ENCODE results near the gene DCAF4. TPM values are rescaled to one million over a fixed set of nuclear protein-coding genes. Genes with fewer than 3 reads are reported as not detected.

The DCAF4 gene
- total RNA-seq, 1 experiment from 2014 or later: 20.0 TPM

DNA sequence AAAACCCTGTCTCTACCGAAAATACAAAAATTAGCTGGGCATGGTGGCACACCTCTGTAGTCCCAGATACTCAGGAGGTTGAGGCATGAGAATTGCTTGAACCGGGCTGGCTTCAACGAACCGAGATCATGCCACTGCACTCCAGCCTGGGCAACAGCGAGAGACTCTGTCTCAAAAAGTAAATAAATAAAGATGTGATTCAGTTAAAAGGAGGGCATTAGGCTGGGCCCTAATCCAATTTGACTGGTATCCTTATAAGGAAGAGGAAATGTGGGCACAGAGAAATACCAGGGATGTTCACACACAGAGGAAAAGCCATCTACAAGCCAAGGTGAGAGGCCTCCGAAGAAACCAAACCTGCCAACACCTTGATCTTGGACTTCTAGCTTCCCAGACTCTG, 10.1 kb upstream of the DCAF4 start:
- Histone ChIP-seq H4K20me1 (ENCODE audit: insufficient read depth) (no peaks in the 10 kb centered on the region), H3K9me3 (ENCODE audit: insufficient read depth, low read depth) (no peaks in the 10 kb centered on the region), H3K36me3 (ENCODE audit: low read depth) (no peaks in the 10 kb centered on the region), H2AFZ (no peak overlapping the region), H3K9me2 (ENCODE audit: insufficient read depth) (no peaks in the 10 kb centered on the region), H3K27ac (no peak overlapping the region), H3K4me3 (no peak overlapping the region), H3K79me2 (ENCODE audit: low read depth) (no peaks in the 10 kb centered on the region), H3K27me3 (ENCODE audit: insufficient read depth, low read depth) (0 out of 2 replicates have a peak, but pooled peaks cover 21% of the 10 kb centered on the region), H3K4me1 (replicated peaks; ENCODE audit: insufficient read depth) (no peaks in the 10 kb centered on the region), H3F3A (ENCODE audit: insufficient read depth, low read depth) (no peaks in the 10 kb centered on the region), H3K4me2 (no peak overlapping the region)
- no TSS peak for BruUV-seq (replicated peaks)
- ChIA-PET POLR2A (ENCODE audit: unreplicated experiment) (no interaction called here), CTCF (no interaction called here)
- intact Hi-C loops (cut with micrococcal nuclease; ENCODE audit: unreplicated experiment): no loop called here
- no peak for DNase-seq
- TF ChIP-seq EZH2 (IDR thresholded peaks at IDR 0.05; ENCODE audit: low read depth): no peak
- TF ChIP-seq, protein P1, sequence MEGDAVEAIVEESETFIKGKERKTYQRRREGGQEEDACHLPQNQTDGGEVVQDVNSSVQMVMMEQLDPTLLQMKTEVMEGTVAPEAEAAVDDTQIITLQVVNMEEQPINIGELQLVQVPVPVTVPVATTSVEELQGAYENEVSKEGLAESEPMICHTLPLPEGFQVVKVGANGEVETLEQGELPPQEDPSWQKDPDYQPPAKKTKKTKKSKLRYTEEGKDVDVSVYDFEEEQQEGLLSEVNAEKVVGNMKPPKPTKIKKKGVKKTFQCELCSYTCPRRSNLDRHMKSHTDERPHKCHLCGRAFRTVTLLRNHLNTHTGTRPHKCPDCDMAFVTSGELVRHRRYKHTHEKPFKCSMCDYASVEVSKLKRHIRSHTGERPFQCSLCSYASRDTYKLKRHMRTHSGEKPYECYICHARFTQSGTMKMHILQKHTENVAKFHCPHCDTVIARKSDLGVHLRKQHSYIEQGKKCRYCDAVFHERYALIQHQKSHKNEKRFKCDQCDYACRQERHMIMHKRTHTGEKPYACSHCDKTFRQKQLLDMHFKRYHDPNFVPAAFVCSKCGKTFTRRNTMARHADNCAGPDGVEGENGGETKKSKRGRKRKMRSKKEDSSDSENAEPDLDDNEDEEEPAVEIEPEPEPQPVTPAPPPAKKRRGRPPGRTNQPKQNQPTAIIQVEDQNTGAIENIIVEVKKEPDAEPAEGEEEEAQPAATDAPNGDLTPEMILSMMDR (conservative IDR thresholded peaks at IDR 0.05): no peak

DNA sequence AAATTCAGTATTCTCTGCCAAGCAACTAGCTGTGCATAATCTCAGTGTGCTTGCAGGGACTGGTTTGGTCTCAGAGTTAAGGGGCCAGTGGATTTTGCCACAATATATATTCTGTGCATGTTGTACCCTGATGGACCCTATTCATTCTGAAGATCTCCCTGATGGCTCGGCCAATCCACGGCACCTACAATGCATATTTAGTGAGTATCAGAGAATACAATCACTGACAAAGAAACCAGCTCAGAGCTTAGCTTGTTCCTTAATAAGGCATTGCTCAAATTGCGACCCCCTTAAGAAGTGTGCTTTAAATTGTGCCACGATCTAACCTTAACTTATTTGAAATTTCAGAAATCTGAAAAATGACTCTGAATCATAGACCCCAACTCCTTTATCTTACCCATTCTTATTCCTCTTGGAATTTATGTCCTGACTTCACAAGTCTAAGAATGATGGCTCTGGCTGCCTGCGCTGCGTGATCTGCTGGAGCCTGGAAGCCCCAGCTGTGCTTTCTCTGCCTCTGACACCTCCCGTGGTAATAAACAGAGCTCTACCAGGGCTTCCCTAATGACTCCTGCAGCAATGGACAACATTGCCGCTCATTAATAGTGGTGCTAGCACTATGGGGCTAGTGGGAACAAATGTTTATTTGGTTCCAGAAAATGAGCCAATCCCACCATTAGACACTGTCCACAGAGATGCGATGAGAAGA, 9.0 kb upstream of the DCAF4 start:
- no peaks in the 10 kb centered on the region for H4K20me1 ChIP-seq (ENCODE audit: insufficient read depth)
- intact Hi-C loops (cut with micrococcal nuclease; ENCODE audit: unreplicated experiment): no loop called here
- no peaks in the 10 kb centered on the region for H3K9me3 ChIP-seq (ENCODE audit: insufficient read depth, low read depth)
- H3K79me2 ChIP-seq (ENCODE audit: low read depth): no peaks in the 10 kb centered on the region
- CTCF ChIA-PET: no interaction called here
- H2AFZ ChIP-seq: no peak overlapping the region
- no peaks in the 10 kb centered on the region for H3K4me1 ChIP-seq (replicated peaks; ENCODE audit: insufficient read depth)
- H3K27me3 ChIP-seq (ENCODE audit: insufficient read depth, low read depth): 0 out of 2 replicates have a peak, but pooled peaks cover 21% of the 10 kb centered on the region
- no peak for DNase-seq
- no peak overlapping the region for H3K4me3 ChIP-seq
- H3K4me2 ChIP-seq: no peak overlapping the region
- no peaks in the 10 kb centered on the region for H3F3A ChIP-seq (ENCODE audit: insufficient read depth, low read depth)
- no peaks in the 10 kb centered on the region for H3K9me2 ChIP-seq (ENCODE audit: insufficient read depth)
- no peaks in the 10 kb centered on the region for H3K36me3 ChIP-seq (ENCODE audit: low read depth)
- H3K27ac ChIP-seq: no peak overlapping the region
- TF ChIP-seq EZH2 (IDR thresholded peaks at IDR 0.05; ENCODE audit: low read depth): no peak
- TF ChIP-seq, protein P1 (conservative IDR thresholded peaks at IDR 0.05): no peak
- BruUV-seq (replicated peaks): no TSS peak
- POLR2A ChIA-PET (ENCODE audit: unreplicated experiment): no interaction called here

DNA sequence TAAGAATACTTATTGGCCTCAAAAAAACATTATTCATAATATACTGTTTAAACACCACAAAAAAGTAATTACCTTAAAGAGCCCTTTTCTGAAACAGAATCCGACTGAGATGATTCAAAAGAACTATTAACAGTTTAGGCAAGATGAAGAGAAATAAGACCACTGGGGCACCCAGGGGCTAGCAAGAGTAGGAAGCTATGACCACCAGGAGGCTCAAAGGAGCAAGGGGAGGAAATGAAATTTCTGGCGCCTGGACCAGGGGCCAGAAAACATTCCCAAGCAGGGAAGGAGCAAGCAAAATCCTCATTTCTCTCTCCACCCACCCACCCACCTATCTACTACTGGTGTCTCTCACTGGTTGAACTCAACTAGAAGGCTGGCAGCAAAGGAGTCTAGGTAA, 6.3 kb upstream of the DCAF4 start:
- H4K20me1 ChIP-seq (ENCODE audit: insufficient read depth): no peaks in the 10 kb centered on the region
- H3K36me3 ChIP-seq (ENCODE audit: low read depth): no peaks in the 10 kb centered on the region
- H3K27me3 ChIP-seq (ENCODE audit: insufficient read depth, low read depth): 0 out of 2 replicates have a peak, but pooled peaks cover 21% of the 10 kb centered on the region
- no peak overlapping the region for H3K27ac ChIP-seq
- no peak for DNase-seq
- no peak overlapping the region for H2AFZ ChIP-seq
- no peaks in the 10 kb centered on the region for H3K9me3 ChIP-seq (ENCODE audit: insufficient read depth, low read depth)
- no peak overlapping the region for H3K4me2 ChIP-seq
- H3K4me1 ChIP-seq (replicated peaks; ENCODE audit: insufficient read depth): no peaks in the 10 kb centered on the region
- H3K79me2 ChIP-seq (ENCODE audit: low read depth): no peaks in the 10 kb centered on the region
- ChIA-PET CTCF (no interaction called here), POLR2A (ENCODE audit: unreplicated experiment) (no interaction called here)
- H3F3A ChIP-seq (ENCODE audit: insufficient read depth, low read depth): peaks cover 5% of the 10 kb centered on the region; the same call in 1 of the 2 replicates
- TF ChIP-seq, protein P1 (conservative IDR thresholded peaks at IDR 0.05): no peak
- TF ChIP-seq EZH2 (IDR thresholded peaks at IDR 0.05; ENCODE audit: low read depth): no peak
- no TSS peak for BruUV-seq (replicated peaks)
- H3K4me3 ChIP-seq: no peak overlapping the region
- intact Hi-C loops (cut with micrococcal nuclease; ENCODE audit: unreplicated experiment): no loop called here
- H3K9me2 ChIP-seq (ENCODE audit: insufficient read depth): no peaks in the 10 kb centered on the region

All from PC-9 (cell line).